Measurements from ENCODE around the gene LRRC4. TPM values are rescaled to one million over a fixed set of nuclear protein-coding genes. Genes with fewer than 3 reads are reported as not detected.

LRRC4 gene
- total RNA-seq, 4 donors from 2014 or later, result 0.96 to 4.7 (median 1.8) TPM

DNA sequence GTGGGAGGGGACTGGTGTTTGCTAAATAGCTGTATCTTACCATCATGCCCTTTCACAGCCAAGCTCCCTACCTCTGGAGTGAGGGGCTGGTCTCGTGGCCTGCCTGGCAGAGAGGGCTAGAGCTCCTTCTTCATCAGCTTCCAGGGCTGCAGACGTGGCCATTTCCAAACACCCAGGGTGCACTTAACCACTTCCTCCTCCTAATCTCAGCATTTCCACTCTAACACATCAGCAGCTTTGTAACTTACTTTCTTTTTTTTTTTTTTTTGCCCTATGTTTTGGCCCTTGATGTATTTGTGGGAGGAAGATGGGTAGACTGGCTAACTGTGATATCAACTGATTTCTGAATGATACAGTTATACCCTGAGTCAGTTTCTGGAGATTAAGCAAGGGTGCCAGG, 27.4 kb downstream of the LRRC4 start:
- DNase-seq (ENCODE audit: low spot score), result no peak
- ATAC-seq (ENCODE audit: low FRiP score), result no peak
- TF ChIP-seq, protein P1, sequence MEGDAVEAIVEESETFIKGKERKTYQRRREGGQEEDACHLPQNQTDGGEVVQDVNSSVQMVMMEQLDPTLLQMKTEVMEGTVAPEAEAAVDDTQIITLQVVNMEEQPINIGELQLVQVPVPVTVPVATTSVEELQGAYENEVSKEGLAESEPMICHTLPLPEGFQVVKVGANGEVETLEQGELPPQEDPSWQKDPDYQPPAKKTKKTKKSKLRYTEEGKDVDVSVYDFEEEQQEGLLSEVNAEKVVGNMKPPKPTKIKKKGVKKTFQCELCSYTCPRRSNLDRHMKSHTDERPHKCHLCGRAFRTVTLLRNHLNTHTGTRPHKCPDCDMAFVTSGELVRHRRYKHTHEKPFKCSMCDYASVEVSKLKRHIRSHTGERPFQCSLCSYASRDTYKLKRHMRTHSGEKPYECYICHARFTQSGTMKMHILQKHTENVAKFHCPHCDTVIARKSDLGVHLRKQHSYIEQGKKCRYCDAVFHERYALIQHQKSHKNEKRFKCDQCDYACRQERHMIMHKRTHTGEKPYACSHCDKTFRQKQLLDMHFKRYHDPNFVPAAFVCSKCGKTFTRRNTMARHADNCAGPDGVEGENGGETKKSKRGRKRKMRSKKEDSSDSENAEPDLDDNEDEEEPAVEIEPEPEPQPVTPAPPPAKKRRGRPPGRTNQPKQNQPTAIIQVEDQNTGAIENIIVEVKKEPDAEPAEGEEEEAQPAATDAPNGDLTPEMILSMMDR (IDR thresholded peaks at IDR 0.05), result no peak

DNA sequence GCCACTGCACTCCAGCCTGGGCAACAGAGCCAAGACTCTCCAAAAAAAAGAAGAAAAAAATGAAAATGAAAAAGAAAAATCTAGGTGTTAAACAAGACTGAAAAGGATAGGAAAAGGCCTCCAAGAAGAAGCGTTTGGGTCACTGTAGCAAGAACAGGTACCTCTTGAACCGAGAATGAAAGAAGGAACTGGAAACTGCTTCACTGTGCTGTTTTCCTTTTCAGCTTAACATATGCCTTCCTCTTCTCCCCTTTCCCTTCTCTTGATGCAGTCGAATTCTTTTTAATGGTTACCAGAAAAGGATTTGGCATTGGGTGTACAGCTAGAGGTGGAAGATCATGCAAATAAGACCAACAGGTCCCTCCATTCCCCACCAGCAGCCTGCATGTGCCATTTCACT, 28.1 kb downstream of the LRRC4 start:
- DNase-seq (ENCODE audit: low spot score), result no peak
- ATAC-seq (ENCODE audit: low FRiP score), result no peak
- TF ChIP-seq, protein P1 (IDR thresholded peaks at IDR 0.05), result no peak

DNA sequence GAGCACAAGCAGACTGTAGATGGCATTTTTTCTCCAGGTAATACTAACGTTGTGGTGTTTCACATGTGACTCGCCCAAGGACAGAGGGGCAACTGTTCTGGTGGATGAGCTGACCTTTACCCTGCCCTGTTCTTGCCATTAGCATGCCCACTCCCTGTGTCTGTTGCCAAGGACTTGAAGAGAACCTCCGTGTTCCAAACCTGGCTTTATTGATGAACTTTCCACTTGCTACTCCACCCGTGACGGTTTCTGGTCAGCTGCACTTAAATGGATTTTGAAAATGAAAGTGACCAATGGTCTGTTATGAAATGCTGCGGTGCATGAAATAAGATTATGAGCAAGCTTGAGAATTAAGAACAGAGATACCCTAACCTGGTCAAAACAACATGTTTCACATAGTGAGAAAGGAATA, 30.4 kb downstream of the LRRC4 start:
- no peak for DNase-seq (ENCODE audit: low spot score)
- ATAC-seq (ENCODE audit: low FRiP score), result no peak
- TF ChIP-seq, protein P1 (IDR thresholded peaks at IDR 0.05), result no peak

DNA sequence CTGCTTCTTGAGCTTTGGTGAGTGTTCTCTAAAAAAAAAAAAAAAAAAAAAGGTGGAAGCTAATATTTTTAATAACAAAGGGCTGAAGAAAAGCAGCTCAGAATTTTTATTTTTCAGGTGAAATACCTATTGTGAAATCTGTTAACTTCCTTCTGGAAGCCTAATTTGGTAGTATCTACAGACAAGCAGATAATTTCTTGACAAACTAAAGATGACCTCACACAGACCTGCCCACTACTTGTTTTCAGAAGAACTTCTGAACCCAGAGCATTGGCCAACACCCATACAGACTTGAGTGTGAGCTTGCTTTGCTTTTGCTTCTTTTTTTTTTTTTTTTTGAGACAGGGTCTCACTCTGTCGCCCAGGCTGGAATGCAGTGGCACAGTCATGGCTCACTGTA, 31.2 kb downstream of the LRRC4 start:
- no peak for DNase-seq (ENCODE audit: low spot score)
- TF ChIP-seq, protein P1 (IDR thresholded peaks at IDR 0.05), result no peak
- ATAC-seq (ENCODE audit: low FRiP score), result no peak

DNA sequence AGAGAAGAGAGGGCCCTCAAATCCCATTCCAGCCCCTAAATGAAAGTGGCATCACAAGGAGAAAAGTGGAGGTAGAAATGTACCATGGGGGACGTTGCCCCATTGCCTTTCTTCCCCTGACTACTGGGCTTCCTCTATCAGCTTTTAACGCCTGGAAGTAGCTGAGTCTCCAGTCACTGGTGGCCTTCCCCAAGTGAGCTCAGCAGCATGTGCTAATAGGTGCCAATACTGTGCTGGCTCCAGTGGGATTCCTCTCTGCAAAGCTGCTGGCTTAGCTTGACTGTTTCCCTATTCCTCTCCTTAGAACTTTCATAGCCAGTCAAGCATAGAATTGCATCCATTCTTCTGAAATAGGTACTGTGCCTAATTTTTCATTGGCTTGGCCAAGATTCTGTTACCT, 32.6 kb downstream of the LRRC4 start:
- TF ChIP-seq, protein P1 (IDR thresholded peaks at IDR 0.05), result no peak
- ATAC-seq (ENCODE audit: low FRiP score) (no peak), DNase-seq (ENCODE audit: low spot score) (no peak)

DNA sequence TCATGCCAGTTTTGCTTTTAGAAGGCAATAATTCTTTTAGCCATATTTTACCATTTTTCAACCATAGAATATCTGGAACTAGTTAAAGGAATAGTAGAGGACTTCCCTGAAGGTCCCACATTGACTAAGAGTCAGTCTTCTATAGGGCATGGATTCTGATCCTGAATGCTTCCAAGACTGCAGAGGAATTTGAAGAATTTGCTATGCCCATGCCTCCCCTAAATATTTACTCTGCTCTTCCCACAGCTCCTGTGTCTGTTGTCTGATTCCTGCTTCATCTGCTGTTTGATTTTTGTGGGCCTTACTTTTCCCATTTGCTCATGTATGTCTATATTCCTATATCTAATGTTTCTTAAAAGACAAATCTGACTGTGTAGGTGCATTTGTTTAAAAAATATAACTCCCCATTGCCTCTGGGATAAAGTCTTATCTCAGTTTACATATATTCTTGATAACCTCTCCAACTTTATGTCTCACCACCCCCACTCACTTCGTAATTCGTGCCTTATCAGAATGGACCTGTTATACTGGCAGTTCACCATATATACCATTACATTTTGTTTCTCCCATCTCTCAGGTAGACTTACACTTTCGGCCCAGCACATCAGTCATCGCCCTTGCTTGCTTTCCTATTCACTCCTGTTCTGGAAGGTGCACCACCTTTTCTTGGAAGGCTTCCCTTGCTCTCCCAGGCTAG, 33.9 kb downstream of the LRRC4 start:
- TF ChIP-seq, protein P1 (IDR thresholded peaks at IDR 0.05), result no peak
- ATAC-seq (ENCODE audit: low FRiP score), result no peak
- DNase-seq (ENCODE audit: low spot score), result no peak

All from omental fat pad (tissue), 4 donors.